Omental fat pad (tissue), 4 donors: ENCODE data around the gene SCO2. TPM values are rescaled to one million over a fixed set of nuclear protein-coding genes. Genes with fewer than 3 reads are reported as not detected.

Experiments
- ATAC-seq: fragments of 150-250 bp; one replicate; pipeline ENCODE4 v1.9.1; 2016; ENCODE audit warnings: mild to moderate bottlenecking, moderate library complexity; ENCODE audit not compliant: low FRiP score
- DNase-seq: peaks from one replicate; pipeline ENCODE4 v3.0.0-alpha.2; 2019; ENCODE audit warnings: low spot score
- total RNA-seq, 4 donors: library from RNA; depleted of rRNA; stranded (reverse); fragments of >200 nt; gene quantifications; one replicate each; pipeline ENCODE4 v1.1.0, GENCODE V29; 2016
- TF ChIP-seq, protein P1 (sequence below), 3 donors: fragments of 450-650 bp; IDR thresholded peaks; one replicate each; pipeline ENCODE4 v1.5.1; 2016 to 2017; ENCODE audit warnings: antibody characterized with exemption in 3 of 3, mild to moderate bottlenecking in 3 of 3, moderate library complexity in 2 of 3

Gene SCO2
- total RNA-seq, 4 donors from 2014 or later: 2.8 to 15.0 (median 9.2) TPM

DNA sequence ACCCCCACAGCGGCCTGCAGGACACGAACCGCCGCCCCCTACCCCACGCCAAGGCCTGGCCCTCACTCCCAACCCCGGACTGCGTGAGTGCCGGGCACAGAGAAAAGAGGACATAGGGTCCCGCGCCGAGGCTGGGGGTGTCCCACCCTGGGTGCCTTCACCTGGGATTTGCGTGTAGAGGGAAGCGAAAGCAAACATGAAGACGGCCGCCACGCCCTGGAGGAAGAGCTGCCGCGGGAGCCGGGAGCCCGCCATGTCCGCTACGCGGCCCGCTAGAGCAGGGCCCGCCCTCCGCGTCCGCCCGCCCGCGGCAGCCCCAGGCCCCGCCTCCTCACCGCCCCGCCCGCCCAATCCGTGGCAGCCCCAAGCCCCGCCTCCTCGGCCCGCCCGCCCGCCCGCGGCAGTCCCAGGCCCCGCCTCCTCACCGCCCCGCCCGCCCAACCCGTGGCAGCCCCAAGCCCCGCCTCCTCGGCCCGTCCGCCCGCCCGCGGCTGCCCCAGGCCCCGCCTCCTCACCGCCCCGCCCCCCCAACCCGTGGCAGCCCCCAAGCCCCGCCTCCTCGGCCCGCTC, 17.9 kb downstream of the SCO2 start, which contains the start of gene LMF2:
LMF2 (minus strand) TSS at position 282 of the 570 bp plus-strand sequence; CDS start at position 255, 27 bp downstream.
- ATAC-seq: peak; percentile 72
- peak; percentile 61 for DNase-seq
- TF ChIP-seq, protein P1, sequence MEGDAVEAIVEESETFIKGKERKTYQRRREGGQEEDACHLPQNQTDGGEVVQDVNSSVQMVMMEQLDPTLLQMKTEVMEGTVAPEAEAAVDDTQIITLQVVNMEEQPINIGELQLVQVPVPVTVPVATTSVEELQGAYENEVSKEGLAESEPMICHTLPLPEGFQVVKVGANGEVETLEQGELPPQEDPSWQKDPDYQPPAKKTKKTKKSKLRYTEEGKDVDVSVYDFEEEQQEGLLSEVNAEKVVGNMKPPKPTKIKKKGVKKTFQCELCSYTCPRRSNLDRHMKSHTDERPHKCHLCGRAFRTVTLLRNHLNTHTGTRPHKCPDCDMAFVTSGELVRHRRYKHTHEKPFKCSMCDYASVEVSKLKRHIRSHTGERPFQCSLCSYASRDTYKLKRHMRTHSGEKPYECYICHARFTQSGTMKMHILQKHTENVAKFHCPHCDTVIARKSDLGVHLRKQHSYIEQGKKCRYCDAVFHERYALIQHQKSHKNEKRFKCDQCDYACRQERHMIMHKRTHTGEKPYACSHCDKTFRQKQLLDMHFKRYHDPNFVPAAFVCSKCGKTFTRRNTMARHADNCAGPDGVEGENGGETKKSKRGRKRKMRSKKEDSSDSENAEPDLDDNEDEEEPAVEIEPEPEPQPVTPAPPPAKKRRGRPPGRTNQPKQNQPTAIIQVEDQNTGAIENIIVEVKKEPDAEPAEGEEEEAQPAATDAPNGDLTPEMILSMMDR (IDR thresholded peaks at IDR 0.05): no peak

DNA sequence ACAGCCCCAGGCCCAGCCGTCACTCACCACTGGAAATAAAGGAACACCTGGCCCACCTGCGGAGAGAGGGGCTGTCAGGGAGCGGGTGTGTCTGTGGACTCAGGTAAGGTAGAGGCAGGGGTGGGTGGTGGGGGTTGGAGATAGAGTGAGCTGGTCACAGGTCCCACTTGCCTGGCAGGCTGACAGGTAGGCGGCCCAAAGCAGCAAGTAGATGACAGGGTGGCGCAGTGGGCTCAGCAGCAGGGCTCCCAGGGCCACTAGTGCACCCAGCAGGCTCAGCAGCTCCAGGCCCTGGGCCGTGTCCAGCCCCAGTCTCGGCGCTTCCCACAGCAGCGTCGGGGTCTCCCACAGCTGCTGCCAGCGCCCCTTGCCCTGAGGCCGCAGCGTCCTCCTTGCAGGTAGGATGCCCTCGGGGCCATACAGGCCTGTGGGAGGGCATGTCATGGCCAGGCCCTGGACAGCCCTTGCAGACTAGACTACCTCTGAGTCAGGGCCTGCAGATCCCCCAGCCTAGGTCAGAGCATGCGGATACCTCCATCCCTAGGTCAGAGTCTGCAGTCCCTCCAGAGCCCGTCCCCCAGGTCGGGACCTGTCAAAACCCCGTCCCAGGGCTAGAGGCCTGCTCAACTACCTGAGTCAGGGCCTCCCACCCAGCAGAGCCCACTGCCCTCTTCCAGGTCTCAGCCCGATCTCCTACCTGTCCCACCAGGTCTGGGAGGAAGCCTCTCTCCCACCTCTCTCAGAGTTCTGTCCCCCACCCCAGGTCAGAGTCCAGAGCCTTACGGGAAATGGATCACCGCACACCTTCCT, 18.6 kb downstream of the SCO2 start:
- DNase-seq: no peak
- peak; percentile 24 for ATAC-seq
- TF ChIP-seq, protein P1 (IDR thresholded peaks at IDR 0.05): no peak

DNA sequence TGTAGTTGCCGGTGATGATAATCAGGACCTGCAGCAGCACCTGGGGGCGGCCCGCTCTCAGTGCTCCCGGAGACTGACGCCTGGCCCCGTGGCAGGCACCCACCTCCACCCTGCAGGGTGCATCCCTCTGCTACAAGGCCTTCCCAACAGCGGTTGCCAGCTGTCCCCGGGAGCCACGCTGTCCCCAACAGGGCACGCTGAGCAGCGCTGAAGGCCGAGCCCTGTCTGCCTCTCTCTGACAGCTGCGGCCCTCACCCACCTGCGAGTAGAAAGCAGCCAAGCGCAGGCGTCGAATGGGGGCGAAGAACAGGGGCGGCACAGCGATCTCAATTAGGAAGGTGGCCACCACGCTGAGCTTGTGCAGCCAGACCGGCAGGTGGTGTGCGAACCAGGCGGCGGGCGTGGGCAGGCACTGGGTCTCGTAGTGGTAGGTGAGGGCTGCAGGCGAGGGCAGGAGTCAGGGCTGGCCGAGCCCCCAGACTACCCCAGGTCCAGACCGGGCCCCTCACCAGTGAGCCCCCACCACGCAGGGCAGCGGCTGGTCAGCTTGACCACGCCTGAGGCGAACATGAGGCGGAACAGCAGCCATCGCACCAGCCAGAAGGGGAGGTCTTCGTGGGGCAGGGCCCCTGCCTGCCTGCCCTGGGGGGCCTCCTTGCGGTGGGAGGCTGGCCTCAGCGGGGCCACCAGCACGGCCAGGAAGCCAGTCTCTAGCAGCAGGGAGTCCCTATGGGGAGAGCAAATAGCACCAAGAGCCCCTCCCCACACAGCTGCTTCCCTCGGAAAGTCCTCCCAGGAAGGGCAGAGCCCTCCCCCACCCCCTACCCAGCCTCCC, 19.4 kb downstream of the SCO2 start:
- no peak for ATAC-seq
- TF ChIP-seq, protein P1 (IDR thresholded peaks at IDR 0.05): no peak
- DNase-seq: no peak

DNA sequence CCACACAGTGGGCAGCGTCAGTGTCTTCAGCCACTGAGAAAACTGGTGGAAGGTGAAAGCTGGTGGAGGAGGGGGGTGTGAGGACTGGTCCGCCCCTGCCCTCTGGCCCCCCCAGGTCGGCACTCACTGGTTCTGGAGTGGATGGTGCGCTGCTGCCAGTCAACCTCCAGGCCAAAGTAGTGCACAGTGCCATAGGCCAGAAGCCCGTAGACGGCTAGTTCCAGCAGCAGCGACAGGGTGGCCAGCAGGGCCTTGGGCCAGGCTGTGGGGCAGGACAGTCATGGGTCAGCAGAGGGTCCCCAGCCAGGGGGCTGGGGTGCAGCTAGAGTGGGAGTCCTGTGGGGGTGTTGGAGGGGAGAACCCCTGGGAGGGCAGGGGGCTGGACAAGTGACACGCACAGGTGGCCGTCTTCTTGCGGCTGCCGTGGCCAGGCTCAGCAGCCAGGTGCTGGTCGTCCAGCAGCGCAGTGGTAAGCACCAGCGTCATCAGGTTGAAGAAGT, 20.1 kb downstream of the SCO2 start:
- no peak for DNase-seq
- TF ChIP-seq, protein P1 (IDR thresholded peaks at IDR 0.05): no peak
- no peak for ATAC-seq

DNA sequence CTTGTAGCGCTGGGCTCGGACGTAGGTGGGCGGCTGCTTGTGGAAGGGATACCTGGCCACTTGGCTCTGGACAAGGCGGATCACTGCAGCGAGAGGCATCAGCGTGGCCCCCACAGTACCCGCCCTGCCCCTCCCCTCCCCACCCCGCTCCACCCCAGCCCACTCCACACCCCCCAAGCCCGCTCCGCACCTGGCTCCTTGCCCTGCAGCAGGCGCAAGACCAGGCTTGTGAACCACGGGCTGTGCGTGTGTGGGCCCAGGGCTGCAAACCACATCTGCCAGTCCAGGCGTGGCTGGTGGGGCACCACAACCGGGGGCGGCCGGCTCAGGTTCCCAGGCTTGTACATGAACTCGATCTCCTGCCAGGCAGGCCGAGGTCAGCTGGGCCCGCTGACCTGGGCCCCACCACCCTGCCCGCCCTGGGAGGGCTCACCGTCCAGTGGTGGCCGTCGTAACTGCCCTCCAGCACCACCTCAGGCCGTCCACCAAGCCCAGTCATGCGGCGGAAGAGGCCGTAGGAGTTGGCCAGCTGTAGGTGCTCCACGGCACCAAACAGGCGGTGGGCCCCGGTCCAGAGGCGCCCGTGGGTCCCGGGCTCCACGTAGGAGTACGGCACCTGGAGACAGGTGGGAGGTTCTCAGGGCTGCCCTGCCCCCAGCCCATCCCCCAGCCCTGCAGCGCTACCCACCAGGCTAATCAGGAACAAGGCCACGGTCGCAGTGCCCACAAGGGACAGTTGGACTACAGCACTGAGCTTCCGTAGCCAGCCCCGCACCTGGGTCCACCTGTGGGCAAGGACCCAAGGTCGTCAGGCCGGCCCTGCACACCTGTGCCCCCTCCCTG, 20.8 kb downstream of the SCO2 start:
- no peak for DNase-seq
- ATAC-seq: no peak
- TF ChIP-seq, protein P1 (IDR thresholded peaks at IDR 0.05): no peak

DNA sequence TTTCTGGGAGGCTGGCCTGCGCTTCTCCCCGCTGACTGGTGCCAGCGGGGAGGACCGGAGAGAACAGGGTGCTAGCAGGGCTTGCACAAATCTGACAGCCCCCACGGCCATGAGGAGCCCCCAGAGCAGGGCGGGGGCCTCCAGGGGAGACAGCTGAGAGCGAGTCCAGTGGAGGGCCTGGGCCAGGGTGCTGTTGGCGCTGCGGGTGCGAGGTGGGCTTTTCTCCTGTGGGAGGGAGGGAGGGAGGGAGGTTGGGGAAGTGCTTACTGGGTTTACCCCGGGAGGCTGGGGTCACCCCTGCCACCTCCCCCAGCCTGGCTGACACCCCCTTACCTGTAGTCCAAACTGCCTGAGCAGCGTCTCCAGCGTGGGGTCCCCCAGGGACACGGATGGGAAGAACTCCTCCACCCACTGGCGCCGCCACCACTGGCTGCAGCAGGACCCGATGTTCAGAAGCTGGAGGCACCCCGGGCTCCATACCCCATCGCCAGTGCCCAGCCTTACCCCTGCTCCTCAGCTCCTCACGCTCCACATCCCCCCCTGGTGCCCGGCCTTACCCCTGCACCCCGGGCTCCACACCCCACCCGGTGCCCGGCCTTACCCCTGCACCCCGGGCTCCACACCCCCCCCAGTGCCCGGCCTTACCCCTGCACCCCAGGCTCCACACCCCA, 21.8 kb downstream of the SCO2 start:
- DNase-seq: no peak
- TF ChIP-seq, protein P1 (IDR thresholded peaks at IDR 0.05): no peak

More for the DNA sequence above, 21.8 kb downstream of the SCO2 start:
- ATAC-seq: no peak
